GM21423 (cell line): ENCODE results near the gene GTF2F1.
"Not testable (repeated sequence)": the region's sequence is repeated elsewhere in the genome, so short reads cannot be mapped to it uniquely, and the experiment has no call there.

ENCODE experiments used
- ATAC-seq: cut with Tn5 transposase; IDR thresholded peaks from one replicate; pipeline ENCODE4 v1.9.1; 2021; ENCODE audit warnings: mild to moderate bottlenecking, moderate library complexity; ENCODE audit not compliant: unreplicated experiment

The GTF2F1 gene

GRCh38 chr19:6358003-6358402 lies 35.0 kb downstream of the GTF2F1 start:
- no peak for ATAC-seq

GRCh38 chr19:6357174-6357573 lies 35.8 kb downstream of the GTF2F1 start:
- ATAC-seq = no peak

GRCh38 chr19:6355321-6356040 lies 37.5 kb downstream of the GTF2F1 start:
- ATAC-seq = not testable (repeated sequence)

- ATAC-seq = no peak
These were observed 38.8 kb downstream of the GTF2F1 start for GRCh38 chr19:6354098-6354674.

- no peak for ATAC-seq
These were observed 40.4 kb downstream of the GTF2F1 start for GRCh38 chr19:6352381-6353165.

GRCh38 chr19:6350688-6351087 lies 42.3 kb downstream of the GTF2F1 start:
- no peak for ATAC-seq

- ATAC-seq = not testable (repeated sequence)
These were observed 43.7 kb downstream of the GTF2F1 start for GRCh38 chr19:6349271-6349670.

GRCh38 chr19:6343462-6343861 lies 49.5 kb downstream of the GTF2F1 start:
- ATAC-seq = no peak

GRCh38 chr19:6340493-6341201 lies 52.3 kb downstream of the GTF2F1 start:
- no peak for ATAC-seq

GRCh38 chr19:6334490-6335285 lies 58.3 kb downstream of the GTF2F1 start:
- ATAC-seq = no peak

- ATAC-seq = no peak
These were observed 59.5 kb downstream of the GTF2F1 start, which contains the start of gene ACER1 for GRCh38 chr19:6333439-6333838. Gene ACER1 (minus strand): TSS chr19:6333612. CDS start chr19:6333551, 61 bp downstream.
